Retinal pigment epithelial cell (primary cell): ENCODE results near the gene FANCG.
A peak's percentile ranks its signal among the peaks of the same experiment; 100 is the strongest.

Source experiments
- DNase-seq: peaks from one replicate; pipeline ENCODE4 v3.0.0-alpha.2; 2010; ENCODE audit warnings: low read depth
- H3K4me3 ChIP-seq: 2 replicates; pipeline ENCODE4 v1.5.1; 2011; ENCODE audit warnings: mild to moderate bottlenecking, low read length, control low read depth, moderate library complexity
- TF ChIP-seq, protein P1 (sequence below): conservative IDR thresholded peaks from 2 replicates; pipeline ENCODE4 v1.5.1; 2011; ENCODE audit warnings: low read depth, low read length, control low read depth, inconsistent platforms

FANCG gene

DNA sequence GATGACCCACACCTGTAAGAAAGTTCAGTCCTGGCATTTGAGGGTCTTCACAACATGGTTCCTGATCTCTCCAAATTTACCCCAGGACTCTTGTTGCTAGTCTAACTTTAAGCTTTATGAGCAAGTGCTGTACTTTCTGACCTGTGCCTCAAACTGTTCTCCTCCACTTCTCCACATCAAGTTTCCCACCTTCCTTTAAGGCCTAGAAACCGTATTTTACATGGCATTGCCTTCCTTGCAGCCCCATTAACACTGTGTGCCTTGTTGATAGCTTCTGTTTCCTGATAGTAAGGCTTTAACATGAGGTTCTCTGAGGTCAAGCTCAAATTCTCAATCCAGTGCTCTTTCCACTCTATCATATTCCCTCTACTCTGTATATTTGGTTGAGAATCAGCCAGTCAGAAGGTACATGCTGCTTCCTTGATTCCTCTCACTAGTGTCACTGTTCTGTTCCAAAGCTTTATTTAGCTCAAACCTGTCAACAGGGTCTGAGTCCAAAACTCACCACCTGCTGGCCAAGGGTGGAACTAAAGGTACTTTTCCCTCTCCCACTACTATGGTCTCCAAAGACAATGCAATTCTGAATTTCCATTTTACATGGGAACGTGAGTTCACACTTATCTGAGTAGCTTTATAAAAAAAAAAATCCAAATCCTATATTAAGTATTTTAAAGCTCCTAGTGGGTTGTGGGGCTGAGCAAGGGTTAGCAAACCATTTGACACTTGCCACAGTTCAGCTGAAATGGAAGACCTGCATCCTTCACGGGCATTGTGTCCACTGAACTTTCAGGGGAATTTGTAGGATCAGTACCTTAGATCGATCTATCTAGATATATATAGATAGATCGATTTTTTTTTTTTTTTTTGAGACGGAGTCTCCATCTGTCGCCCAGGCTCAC lies 28.4 kb downstream of the FANCG start:
- no peak overlapping the region for H3K4me3 ChIP-seq
- no peak for DNase-seq
- TF ChIP-seq, protein P1, sequence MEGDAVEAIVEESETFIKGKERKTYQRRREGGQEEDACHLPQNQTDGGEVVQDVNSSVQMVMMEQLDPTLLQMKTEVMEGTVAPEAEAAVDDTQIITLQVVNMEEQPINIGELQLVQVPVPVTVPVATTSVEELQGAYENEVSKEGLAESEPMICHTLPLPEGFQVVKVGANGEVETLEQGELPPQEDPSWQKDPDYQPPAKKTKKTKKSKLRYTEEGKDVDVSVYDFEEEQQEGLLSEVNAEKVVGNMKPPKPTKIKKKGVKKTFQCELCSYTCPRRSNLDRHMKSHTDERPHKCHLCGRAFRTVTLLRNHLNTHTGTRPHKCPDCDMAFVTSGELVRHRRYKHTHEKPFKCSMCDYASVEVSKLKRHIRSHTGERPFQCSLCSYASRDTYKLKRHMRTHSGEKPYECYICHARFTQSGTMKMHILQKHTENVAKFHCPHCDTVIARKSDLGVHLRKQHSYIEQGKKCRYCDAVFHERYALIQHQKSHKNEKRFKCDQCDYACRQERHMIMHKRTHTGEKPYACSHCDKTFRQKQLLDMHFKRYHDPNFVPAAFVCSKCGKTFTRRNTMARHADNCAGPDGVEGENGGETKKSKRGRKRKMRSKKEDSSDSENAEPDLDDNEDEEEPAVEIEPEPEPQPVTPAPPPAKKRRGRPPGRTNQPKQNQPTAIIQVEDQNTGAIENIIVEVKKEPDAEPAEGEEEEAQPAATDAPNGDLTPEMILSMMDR, result peak; percentile 78

DNA sequence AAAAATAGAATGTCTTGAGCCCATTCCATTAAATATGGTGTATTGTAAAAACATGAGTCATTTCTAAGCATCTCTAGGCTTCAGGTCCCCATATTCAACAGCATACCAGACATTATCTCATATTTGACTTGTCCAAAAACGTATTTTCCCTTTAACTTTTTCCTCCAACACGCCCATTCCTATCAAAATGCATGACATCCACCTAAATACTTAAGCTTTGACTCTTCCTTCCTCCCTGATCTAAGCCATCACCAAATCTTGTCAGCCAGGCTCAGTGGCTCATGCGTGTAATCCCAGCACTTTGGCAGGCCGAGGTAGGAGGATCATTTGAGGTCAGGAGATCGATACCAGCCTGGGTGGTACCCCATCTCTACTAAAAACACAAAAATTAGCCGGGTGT lies 31.2 kb downstream of the FANCG start:
- TF ChIP-seq, protein P1, result no peak
- no peak for DNase-seq
- H3K4me3 ChIP-seq, result no peak overlapping the region

DNA sequence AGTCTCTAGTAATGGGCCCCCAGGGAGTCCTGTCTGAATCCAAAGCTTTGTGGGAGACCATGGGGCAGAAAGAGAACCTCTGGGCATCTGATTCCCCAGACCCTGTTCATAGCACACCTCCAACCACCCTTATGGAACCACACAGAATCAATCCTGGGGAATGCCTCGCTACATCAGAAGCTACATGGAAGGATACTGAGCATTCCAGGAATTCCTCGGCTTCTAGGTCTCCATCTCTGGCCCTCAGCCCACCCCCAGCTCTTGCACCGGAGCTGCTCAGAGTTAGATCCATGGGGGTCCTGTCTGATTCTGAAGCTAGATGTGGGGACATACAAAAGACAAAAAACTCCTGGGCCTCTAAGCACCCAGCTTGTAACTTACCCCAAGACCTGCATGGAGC lies 35.7 kb downstream of the FANCG start:
- H3K4me3 ChIP-seq, result no peak overlapping the region
- DNase-seq, result no peak
- TF ChIP-seq, protein P1, result no peak

DNA sequence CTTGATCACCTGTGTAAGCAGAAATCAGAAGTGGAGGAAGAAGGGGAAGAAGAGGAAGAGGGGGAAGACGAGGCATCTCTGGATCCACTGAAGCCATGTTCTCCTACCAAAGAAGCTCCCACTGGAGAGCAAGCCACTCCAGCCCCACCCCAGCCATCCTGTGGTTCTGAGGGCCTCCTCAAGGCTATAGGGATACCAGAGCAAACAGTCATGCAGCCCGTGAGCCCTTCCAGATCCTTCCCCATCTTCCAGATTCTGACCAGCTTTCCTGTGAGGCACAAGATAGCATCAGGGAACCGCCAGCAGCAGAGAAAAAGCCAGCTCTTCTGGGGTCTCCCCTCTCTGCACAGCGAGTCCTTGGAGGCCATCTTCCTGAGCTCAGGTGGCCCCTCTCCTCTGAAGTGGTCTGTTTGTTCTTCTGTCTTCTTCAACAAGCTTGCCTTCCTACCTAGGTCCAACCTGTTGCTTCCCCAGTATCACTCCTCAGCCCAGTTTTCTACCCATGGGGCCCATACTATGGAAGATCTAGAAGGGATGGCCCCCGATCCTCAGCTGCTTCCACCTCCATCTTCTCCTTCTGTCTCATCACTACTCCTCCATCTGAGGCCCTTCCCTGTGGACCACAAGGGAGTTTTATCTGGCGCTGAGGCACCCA lies 36.7 kb downstream of the FANCG start:
- H3K4me3 ChIP-seq, result no peak overlapping the region
- no peak for DNase-seq
- TF ChIP-seq, protein P1, result no peak

DNA sequence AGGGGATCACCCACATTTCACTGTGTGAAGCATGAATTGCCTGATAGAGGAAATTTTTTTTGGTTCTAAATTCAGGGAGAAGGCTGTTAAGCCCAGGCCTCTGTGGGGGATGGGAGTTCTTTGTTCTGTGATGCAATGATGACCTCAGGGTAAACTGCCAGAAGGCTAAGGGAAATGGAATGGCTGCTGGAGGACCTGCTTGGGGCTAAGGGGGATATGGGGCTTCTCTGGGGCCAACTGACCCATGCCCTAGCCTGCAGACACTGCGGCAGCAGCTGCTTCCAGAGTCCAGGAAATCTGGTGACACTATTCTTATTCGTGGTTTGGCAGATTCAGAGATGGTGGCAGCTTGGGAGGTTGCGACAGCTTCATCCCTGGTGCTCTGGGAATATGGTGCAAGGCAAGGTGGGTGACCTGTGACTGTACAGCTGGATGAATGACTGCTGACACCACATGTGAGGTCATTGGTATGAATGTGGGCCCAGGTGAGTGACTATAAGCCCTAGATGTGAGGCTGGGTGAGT lies 37.6 kb downstream of the FANCG start:
- DNase-seq, result no peak
- TF ChIP-seq, protein P1, result no peak
- H3K4me3 ChIP-seq, result no peak overlapping the region

DNA sequence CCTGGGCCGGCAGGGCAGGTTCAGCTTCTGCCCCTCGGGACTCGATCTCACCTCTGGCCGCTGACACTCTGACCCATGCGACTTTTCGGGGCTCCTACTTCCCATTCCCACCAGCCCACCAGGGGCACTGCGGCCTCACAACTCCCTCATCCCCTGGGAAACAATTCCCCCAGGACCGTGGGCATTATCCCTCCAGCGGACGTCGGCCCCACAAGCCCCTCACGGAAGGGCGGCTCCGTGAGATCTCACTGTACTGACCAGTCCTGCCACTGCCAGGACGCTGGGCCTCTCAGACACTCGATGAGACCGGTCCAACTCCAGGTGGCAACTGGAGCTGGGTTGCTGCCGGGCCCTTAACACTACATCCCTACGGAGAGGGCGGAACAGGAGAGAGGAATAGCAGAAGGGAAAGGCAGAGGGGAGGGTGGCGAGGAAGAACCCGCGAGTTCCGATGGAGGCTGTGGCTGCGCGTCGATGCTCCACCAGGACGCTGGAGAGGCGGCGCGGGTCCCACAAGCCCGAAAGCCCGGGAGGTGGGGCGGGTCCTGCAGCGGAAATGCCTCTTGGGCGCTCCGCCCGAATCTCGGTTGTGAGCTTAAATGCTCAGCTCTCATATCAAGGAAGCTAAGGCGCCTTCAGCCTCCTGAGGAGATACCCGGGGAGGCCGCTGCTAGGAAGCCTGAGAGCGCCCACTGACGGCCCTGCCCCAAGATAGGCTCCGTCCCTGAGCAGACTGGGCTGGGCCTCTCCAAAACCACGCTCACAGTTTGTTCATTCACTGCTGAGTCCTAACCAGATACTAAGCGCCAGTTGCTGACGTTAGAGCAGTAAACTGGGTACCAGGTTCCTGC lies 43.7 kb downstream of the FANCG start:
- TF ChIP-seq, protein P1, result no peak
- DNase-seq, result peak; percentile 13
- peak overlapping the region; percentile 24 for H3K4me3 ChIP-seq
